Liver (tissue), 9 donors: ENCODE data around the gene CACNA1D. TPM values are rescaled to one million over a fixed set of nuclear protein-coding genes. Genes with fewer than 3 reads are reported as not detected.

Experiments
- DNase-seq: peaks from one replicate; pipeline ENCODE4 v3.0.0-alpha.2; 2017; ENCODE audit warnings: low spot score
- H3K27ac ChIP-seq, 2 donors: one replicate each; pipeline ENCODE4 v1.7.0; 2013; ENCODE audit warnings: inconsistent platforms in 2 of 2, low read length in 2 of 2, control low read depth in 1 of 2, low read depth in 1 of 2, mild to moderate bottlenecking in 1 of 2
- H3K27me3 ChIP-seq, 4 donors: one replicate each; pipeline versions ENCODE4 v1.6.1 to v1.7.0; 2013; ENCODE audit warnings: low read length in 3 of 4, inconsistent platforms in 1 of 4, mild to moderate bottlenecking in 1 of 4, moderate library complexity in 1 of 4; ENCODE audit not compliant: control insufficient read depth in 4 of 4, insufficient read depth in 4 of 4
- H3K36me3 ChIP-seq, 4 donors: one replicate each; pipeline versions ENCODE4 v1.6.1 to v1.7.0; 2013; ENCODE audit warnings: low read length in 3 of 4, mild to moderate bottlenecking in 3 of 4, low read depth in 1 of 4, moderate library complexity in 1 of 4; ENCODE audit not compliant: control insufficient read depth in 4 of 4, insufficient read depth in 3 of 4
- H3K4me1 ChIP-seq, 4 donors: one replicate each; pipeline versions ENCODE4 v1.6.1 to v1.7.0; 2013; ENCODE audit warnings: low read length in 3 of 4, mild to moderate bottlenecking in 3 of 4, moderate library complexity in 1 of 4; ENCODE audit not compliant: control insufficient read depth in 4 of 4, insufficient read depth in 4 of 4
- H3K4me3 ChIP-seq, 3 donors: one replicate each; pipeline versions ENCODE4 v1.6.1 to v1.7.0; 2013; ENCODE audit warnings: low read length in 3 of 3, control low read depth in 1 of 3, low read depth in 1 of 3, mild to moderate bottlenecking in 1 of 3
- H3K9ac ChIP-seq, 2 donors: one replicate each; pipeline ENCODE4 v1.7.0; 2013; ENCODE audit warnings: low read length in 2 of 2, mild to moderate bottlenecking in 2 of 2, moderate library complexity in 2 of 2, control low read depth in 1 of 2, low read depth in 1 of 2
- H3K9me3 ChIP-seq, 4 donors: one replicate each; pipeline versions ENCODE4 v1.6.1 to v1.7.0; 2013; ENCODE audit warnings: low read length in 3 of 4; ENCODE audit not compliant: control insufficient read depth in 4 of 4
- EGR1 ChIP-seq, 2 donors: IDR thresholded peaks; 2 replicates each; pipeline ENCODE4 v1.6.1; 2016 to 2018; ENCODE audit warnings: antibody characterized with exemption in 2 of 2, low read depth in 2 of 2
- FOXA1 ChIP-seq: IDR thresholded peaks from 2 replicates; pipeline ENCODE4 v1.6.1; 2016; ENCODE audit warnings: antibody characterized with exemption
- FOXA2 ChIP-seq: IDR thresholded peaks from 2 replicates; pipeline ENCODE4 v1.6.1; 2016; ENCODE audit warnings: antibody characterized with exemption
- GABPA ChIP-seq, 2 donors: IDR thresholded peaks in 1 of 2; conservative IDR thresholded peaks in 1 of 2; 2 replicates each; pipeline ENCODE4 v1.6.1; 2016; ENCODE audit warnings: antibody characterized with exemption in 2 of 2, mild to moderate bottlenecking in 1 of 2, moderate library complexity in 1 of 2
- HNF4A ChIP-seq, 2 donors: conservative IDR thresholded peaks; 2 replicates each; pipeline ENCODE4 v1.6.1; 2016; ENCODE audit warnings: antibody characterized with exemption in 2 of 2, mild to moderate bottlenecking in 2 of 2
- JUND ChIP-seq, 2 donors: IDR thresholded peaks; 2 replicates each; pipeline ENCODE4 v1.6.1; 2016; ENCODE audit warnings: antibody characterized with exemption in 2 of 2
- MAX ChIP-seq: IDR thresholded peaks from 2 replicates; pipeline ENCODE4 v1.6.1; 2016; ENCODE audit warnings: antibody characterized with exemption
- NR2F2 ChIP-seq: IDR thresholded peaks from 2 replicates; pipeline ENCODE4 v1.6.1; 2016; ENCODE audit warnings: antibody characterized with exemption
- RAD21 ChIP-seq, 2 donors: IDR thresholded peaks; 2 replicates each; pipeline ENCODE4 v1.6.1; 2016; ENCODE audit warnings: antibody characterized with exemption in 2 of 2, mild to moderate bottlenecking in 2 of 2
- RXRA ChIP-seq, 2 donors: IDR thresholded peaks; 2 replicates each; pipeline ENCODE4 v1.6.1; 2017 to 2018; ENCODE audit warnings: antibody characterized with exemption in 2 of 2, mild to moderate bottlenecking in 1 of 2
- SP1 ChIP-seq: IDR thresholded peaks from 2 replicates; pipeline ENCODE4 v1.6.1; 2018; ENCODE audit warnings: antibody characterized with exemption, mild to moderate bottlenecking
- TAF1 ChIP-seq: conservative IDR thresholded peaks from 2 replicates; pipeline ENCODE4 v1.6.1; 2016; ENCODE audit warnings: antibody characterized with exemption, mild to moderate bottlenecking
- YY1 ChIP-seq: IDR thresholded peaks from 2 replicates; pipeline ENCODE4 v1.6.1; 2016; ENCODE audit warnings: antibody characterized with exemption, mild to moderate bottlenecking
- ZBTB33 ChIP-seq: IDR thresholded peaks from 2 replicates; pipeline ENCODE4 v1.6.1; 2016; ENCODE audit warnings: antibody characterized with exemption
- WGBS: extraction: QIAGEN DNeasy Blood & Tissue Kit; methylation state at CpG from one replicate; pipeline ENCODE4 v1.1.7; 2013; 5-methylcytosine and 5-hydroxymethylcytosine counted together
- polyA plus RNA-seq, 2 donors: library from polyadenylated mRNA; stranded (reverse) in 1 of 2; unstranded in 1 of 2; fragments of 200-250 nt in 1 of 2; fragments of >200 nt in 1 of 2; fragmentation: Nextera tagmentation in 1 of 2; extraction: Ambion mirVana in 1 of 2; gene quantifications; one replicate each; pipeline versions ENCODE4 v1.2.1 to v1.2.3, GENCODE V29; 2013 to 2015
- total RNA-seq, 2 donors: library from RNA; depleted of rRNA; stranded (reverse); fragments of >200 nt; gene quantifications; one replicate each; pipeline ENCODE4 v1.2.3, GENCODE V29; 2014
- TF ChIP-seq, protein P1 (sequence below): fragments of 150-350 bp; IDR thresholded peaks from 2 replicates; pipeline ENCODE4 v1.5.1; 2017; ENCODE audit warnings: improper control_type of control experiment, low read depth, low read length; ENCODE audit not compliant: missing input control
- TF ChIP-seq, protein P2 (sequence below): IDR thresholded peaks from 2 replicates; pipeline ENCODE4 v1.6.1; 2016; ENCODE audit warnings: antibody characterized with exemption
- donor health status: healthy.
- donor health status: healthy.
- donor health status: healthy.
- donor health status: healthy.
- donor health status: healthy.

Gene CACNA1D
- total and polyA plus RNA-seq, 4 donors, result 1.8 to 18.9 (median 3.4) TPM

DNA sequence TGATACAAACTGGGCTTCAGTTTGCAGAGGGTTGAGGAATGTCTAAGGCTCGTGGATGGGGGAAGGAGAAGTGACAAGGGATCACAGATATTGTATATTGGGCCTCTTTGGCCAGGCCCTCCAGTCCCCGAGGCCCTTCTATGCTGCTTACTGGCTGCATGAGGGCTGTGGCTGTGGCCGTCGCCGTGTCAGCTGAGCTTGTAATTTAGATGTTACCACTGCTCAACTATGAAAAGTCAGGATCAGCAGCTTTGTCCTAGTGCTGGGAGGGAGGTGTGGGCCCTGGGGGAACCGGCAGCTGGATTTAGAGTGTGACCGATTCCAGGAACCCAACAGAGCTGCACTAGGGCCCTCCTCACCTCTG lies 51.6 kb downstream of the CACNA1D start:
- Histone ChIP-seq H3K9me3 (no peaks in the 10 kb centered on the region), H3K36me3 (no peaks in the 10 kb centered on the region), H3K9ac (no peak overlapping the region), H3K4me3 (no peak overlapping the region), H3K27ac (no peak overlapping the region), H3K27me3 (no peaks in the 10 kb centered on the region), H3K4me1 (no peaks in the 10 kb centered on the region)
- 89% methylated on average over 7 of the region's 7 CpGs for WGBS
- TF ChIP-seq GABPA (IDR thresholded peaks at IDR 0.05 in 1 of 2, conservative IDR thresholded peaks at IDR 0.05 in 1 of 2) (no peak), YY1 (no peak), SP1 (no peak), TAF1 (no peak), EGR1 (IDR thresholded peaks at IDR 0.05; ENCODE audit: low read depth in 2 of 2) (no peak), FOXA2 (no peak)
- TF ChIP-seq, protein P1, sequence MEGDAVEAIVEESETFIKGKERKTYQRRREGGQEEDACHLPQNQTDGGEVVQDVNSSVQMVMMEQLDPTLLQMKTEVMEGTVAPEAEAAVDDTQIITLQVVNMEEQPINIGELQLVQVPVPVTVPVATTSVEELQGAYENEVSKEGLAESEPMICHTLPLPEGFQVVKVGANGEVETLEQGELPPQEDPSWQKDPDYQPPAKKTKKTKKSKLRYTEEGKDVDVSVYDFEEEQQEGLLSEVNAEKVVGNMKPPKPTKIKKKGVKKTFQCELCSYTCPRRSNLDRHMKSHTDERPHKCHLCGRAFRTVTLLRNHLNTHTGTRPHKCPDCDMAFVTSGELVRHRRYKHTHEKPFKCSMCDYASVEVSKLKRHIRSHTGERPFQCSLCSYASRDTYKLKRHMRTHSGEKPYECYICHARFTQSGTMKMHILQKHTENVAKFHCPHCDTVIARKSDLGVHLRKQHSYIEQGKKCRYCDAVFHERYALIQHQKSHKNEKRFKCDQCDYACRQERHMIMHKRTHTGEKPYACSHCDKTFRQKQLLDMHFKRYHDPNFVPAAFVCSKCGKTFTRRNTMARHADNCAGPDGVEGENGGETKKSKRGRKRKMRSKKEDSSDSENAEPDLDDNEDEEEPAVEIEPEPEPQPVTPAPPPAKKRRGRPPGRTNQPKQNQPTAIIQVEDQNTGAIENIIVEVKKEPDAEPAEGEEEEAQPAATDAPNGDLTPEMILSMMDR, result no peak
- TF ChIP-seq, protein P2, sequence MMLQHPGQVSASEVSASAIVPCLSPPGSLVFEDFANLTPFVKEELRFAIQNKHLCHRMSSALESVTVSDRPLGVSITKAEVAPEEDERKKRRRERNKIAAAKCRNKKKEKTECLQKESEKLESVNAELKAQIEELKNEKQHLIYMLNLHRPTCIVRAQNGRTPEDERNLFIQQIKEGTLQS, result no peak
- DNase-seq, result no peak

GRCh38 chr3:53547327-53547726 lies 52.9 kb downstream of the CACNA1D start:
- 90% methylated on average over 8 of the region's 8 CpGs for WGBS
- Histone ChIP-seq H3K27me3 (no peaks in the 10 kb centered on the region), H3K4me3 (no peak overlapping the region), H3K9me3 (no peaks in the 10 kb centered on the region), H3K36me3 (no peaks in the 10 kb centered on the region), H3K4me1 (no peaks in the 10 kb centered on the region), H3K27ac (no peak overlapping the region), H3K9ac (no peak overlapping the region)
- no peak for DNase-seq
- TF ChIP-seq ZBTB33 (no peak), RAD21 (IDR thresholded peaks at IDR 0.05) (no peak), RXRA (IDR thresholded peaks at IDR 0.05) (no peak)

GRCh38 chr3:53550005-53550620 lies 55.7 kb downstream of the CACNA1D start:
- Histone ChIP-seq H3K27ac (no peak overlapping the region), H3K9ac (no peak overlapping the region), H3K9me3 (no peaks in the 10 kb centered on the region), H3K27me3 (no peaks in the 10 kb centered on the region), H3K4me3 (no peak overlapping the region), H3K36me3 (no peaks in the 10 kb centered on the region), H3K4me1 (no peaks in the 10 kb centered on the region)
- WGBS, result 84% methylated on average over 8 of the region's 8 CpGs
- no peak for DNase-seq
- TF ChIP-seq SP1 (no peak), RAD21 (IDR thresholded peaks at IDR 0.05) (no peak), MAX (no peak), FOXA2 (no peak), GABPA (IDR thresholded peaks at IDR 0.05 in 1 of 2, conservative IDR thresholded peaks at IDR 0.05 in 1 of 2) (no peak), HNF4A (conservative IDR thresholded peaks at IDR 0.05) (no peak), EGR1 (IDR thresholded peaks at IDR 0.05; ENCODE audit: low read depth in 2 of 2) (no peak), NR2F2 (no peak), JUND (IDR thresholded peaks at IDR 0.05) (no peak), FOXA1 (no peak), RXRA (IDR thresholded peaks at IDR 0.05) (no peak), YY1 (no peak), ZBTB33 (no peak)
- TF ChIP-seq, protein P1, result no peak
- TF ChIP-seq, protein P2, result no peak
